GM12865 (cell line): ENCODE results near the gene GSTM5.
A peak's percentile ranks its signal among the peaks of the same experiment; 100 is the strongest.

Experiments used
- DNase-seq: peaks from one replicate; pipeline ENCODE4 v3.0.0; 2010; ENCODE audit warnings: low read depth
- H3K4me3 ChIP-seq: 2 replicates; pipeline ENCODE4 v1.5.1; 2011; ENCODE audit warnings: mild to moderate bottlenecking, low read depth, low read length, control low read depth
- TF ChIP-seq, protein P1 (sequence below): IDR thresholded peaks from 2 replicates; pipeline ENCODE4 v1.5.1; 2011; ENCODE audit warnings: low read length, control low read depth, low read depth, inconsistent platforms; ENCODE audit not compliant: insufficient read depth; ENCODE audit errors: missing control alignments

The GSTM5 gene

DNA sequence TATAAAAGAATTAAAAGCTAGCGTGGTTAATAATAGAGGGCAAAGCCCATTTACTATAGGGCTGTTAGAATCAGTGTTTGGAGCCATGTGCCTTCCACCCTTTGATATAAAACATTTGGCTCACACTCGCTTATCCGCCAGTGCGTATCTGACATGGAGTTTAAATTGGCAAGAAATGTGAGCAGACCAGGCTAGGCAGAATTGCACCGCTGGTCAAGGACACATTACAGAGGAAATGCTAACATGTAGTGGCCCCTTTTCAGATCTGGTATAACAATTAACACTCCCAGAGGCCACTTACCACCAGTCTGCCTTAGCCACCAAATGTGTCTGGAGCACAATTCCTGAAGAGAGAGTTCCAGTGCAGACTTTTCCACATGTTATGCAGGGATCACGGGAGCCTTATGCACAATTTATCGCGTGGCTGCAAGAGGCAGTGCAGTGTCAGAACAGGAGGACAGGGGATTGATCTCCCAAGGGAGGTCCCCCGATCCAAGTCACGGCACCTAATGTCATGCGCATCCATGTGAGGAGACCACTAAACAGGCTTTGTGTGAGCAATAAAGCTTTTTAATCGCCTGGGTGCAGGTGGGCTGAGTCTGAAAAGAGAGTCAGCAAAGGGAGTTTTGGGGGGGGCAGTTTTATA lies 14.8 kb downstream of the GSTM5 start:
- TF ChIP-seq, protein P1, sequence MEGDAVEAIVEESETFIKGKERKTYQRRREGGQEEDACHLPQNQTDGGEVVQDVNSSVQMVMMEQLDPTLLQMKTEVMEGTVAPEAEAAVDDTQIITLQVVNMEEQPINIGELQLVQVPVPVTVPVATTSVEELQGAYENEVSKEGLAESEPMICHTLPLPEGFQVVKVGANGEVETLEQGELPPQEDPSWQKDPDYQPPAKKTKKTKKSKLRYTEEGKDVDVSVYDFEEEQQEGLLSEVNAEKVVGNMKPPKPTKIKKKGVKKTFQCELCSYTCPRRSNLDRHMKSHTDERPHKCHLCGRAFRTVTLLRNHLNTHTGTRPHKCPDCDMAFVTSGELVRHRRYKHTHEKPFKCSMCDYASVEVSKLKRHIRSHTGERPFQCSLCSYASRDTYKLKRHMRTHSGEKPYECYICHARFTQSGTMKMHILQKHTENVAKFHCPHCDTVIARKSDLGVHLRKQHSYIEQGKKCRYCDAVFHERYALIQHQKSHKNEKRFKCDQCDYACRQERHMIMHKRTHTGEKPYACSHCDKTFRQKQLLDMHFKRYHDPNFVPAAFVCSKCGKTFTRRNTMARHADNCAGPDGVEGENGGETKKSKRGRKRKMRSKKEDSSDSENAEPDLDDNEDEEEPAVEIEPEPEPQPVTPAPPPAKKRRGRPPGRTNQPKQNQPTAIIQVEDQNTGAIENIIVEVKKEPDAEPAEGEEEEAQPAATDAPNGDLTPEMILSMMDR, result no peak
- DNase-seq, result no peak
- H3K4me3 ChIP-seq, result no peak overlapping the region

DNA sequence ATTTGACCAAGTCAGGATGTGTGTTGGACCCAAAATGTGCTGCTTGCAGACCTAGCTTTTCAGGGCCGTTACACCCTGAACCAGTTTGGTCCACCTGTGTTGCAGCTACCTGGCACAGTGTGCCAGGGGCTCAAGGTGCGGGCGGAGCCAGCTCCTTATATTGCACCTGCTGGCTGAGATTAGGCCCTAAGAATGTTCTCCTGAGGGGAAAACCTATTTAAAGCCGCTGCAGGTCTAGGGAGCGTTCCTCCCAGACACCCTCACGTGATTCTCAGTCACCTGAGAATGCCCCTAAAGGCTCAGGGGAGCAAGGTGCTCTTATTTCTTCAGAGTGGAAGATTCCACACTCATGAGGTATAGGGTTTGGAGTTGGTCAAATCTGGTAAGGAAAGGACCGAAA lies 16.8 kb downstream of the GSTM5 start:
- TF ChIP-seq, protein P1, result no peak
- no peak for DNase-seq
- H3K4me3 ChIP-seq, result no peak overlapping the region

DNA sequence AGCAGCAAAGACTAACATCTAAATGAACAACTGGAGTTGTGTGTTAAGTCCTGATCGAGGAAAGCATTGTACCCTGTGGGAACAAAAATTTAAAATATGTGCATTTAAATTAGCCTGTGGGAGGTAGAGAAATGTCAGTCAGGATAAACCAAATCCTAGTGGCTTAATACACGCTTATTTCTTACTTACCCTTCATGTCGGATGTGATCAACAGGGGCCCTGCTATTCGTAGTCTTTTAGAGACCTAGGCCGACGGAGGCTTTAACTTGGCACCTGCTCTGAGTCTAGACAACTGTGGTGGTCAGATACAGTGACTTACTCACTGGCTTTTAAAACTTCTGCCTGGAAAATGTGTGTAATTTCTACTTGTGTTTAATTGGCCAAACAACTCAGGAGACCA lies 18.6 kb downstream of the GSTM5 start:
- TF ChIP-seq, protein P1, result no peak
- H3K4me3 ChIP-seq, result no peak overlapping the region
- DNase-seq, result no peak

DNA sequence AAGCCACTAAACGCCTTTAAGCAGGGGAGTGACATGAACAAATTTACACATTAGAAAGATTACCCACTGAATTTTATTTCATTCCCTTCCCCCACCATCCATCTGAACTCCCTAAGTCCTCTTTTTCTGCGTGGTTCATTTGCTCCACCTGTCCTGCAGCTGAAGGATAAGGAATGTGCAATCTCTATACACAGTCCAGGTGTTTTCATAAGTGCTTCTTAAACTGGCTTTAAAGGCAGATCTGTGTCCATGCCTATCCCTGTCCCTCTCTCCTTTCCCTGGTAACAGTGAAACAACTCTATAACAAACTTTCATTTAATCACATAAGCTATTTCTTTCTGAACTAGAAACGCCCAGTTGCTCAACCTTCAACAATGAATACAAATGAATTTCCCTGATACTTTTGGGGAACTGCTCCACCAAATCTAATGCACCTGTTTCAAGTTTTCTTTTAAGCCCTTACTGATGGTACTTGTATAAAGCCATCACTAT lies 20.4 kb downstream of the GSTM5 start:
- H3K4me3 ChIP-seq, result no peak overlapping the region
- DNase-seq, result no peak

DNA sequence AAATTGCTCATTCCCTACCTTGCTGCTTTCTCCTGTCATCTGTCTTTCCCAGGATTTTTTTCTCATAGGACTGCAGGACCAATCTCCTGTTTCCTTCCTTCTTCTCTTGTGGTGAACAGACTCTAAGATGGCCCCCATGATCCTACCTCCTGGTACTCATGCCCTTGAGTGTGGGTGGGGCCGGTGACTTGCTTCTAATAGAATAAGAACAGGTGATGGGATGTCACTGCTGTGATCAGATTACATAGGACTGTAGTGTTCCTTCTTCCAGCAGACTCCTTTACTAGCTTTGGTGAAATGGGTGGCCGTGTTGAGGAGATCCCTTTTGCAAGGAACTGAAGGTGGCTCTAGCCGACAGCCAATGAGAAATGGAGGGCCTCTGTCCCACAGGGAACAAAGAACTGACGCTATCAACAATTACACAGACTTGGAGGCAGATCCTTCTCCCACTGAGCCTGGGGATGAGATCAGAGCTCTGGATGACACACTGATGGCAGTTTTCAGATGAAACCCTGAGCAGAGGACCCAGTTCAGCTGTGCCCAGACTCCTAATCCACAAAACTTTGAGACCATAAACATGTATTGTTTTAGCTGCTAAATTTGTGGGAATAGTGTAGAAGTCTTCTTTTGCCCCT lies 21.3 kb downstream of the GSTM5 start:
- no peak for DNase-seq
- H3K4me3 ChIP-seq, result no peak overlapping the region
- TF ChIP-seq, protein P1, result no peak

More for the DNA sequence above, 20.4 kb downstream of the GSTM5 start:
- TF ChIP-seq, protein P1, result no peak

DNA sequence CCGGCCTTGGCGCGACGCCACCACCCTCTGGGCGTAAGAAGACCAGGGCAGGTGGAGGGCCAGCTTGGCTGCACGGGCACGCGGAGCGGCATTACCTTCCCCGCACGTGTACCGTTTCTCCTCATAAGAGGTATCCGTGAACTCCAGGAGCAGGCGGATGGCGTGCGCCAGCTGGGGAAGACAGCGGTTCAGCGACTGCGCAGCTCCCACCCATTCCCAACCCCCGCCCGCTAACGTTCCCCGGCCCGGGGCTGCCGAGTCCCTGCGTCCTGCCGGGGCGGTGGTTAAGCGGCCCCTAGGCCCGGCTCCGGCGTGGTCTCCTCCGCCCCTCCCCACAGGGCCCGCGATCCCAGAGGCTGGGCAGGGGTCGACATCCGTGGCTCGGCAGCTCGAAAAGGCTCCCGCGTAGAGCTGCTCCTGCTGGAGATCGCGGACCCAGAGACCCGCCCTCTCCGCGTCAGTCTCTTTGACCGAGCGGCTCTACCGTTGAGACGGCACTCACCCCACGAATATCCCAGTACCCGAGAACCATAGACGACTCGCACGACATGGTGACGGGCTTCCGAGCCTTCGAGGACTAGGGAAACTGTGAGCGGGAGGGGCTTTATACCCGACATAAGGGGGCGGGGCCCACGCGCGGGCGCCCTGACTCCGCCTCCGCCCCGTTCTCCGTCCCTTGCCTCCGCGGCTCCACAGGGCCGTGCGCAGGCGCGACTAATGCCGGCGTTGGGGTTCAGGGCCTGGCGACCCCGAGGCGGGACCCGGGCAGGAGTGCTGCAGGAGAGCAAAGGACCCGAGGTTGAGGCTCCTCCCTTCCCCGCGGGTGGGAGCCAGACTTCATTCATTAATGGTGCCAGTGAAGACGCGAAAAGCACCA lies 27.9 kb downstream of the GSTM5 start:
- DNase-seq, result peak; percentile 68
- H3K4me3 ChIP-seq, result peak overlapping the region; percentile 54
- TF ChIP-seq, protein P1, result no peak
